GM19328 (cell line): ENCODE results near the gene NTM.

ENCODE experiments used
- ATAC-seq: cut with Tn5 transposase; IDR thresholded peaks from one replicate; pipeline ENCODE4 v1.9.1; 2021; ENCODE audit warnings: mild to moderate bottlenecking, moderate library complexity; ENCODE audit not compliant: unreplicated experiment

The NTM gene

DNA sequence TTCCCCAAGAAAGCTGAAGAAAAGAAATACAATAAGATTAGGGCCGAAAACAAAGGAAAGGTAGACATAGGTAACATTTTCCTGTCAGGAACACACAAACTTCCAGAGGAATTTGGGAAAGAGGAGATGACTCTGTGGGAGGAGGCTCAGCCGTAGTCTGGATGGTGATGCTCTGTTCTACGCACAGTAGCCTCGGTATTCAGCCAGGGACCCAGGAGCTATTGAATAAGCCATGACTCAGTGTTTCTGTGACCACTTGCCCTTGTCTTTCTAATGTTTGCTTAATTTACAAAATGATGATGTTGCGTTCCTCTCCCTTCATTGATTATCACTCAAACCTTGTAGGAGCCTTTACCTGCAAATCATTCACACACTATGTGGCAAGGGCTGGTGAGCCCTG lies 745.0 kb downstream of the NTM start:
- no peak for ATAC-seq

DNA sequence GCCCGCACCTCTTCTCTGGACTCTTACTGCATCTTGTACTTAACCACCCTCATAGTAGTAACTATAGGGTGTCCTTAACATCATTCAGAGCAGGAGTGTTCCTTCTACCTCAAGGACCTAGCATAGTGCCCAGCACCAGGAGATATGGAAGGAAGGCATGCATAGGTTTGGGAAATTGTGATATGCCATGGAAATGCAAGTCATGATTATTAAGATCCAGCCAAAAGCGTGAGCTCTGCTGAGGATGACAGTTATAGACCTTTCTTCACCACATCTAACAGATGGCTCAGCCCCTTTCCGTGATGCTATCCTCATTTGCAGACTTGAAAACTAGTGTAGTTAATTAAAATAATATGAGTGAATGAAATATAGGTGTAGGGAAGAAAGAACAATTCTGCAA lies 746.1 kb downstream of the NTM start:
- no peak for ATAC-seq

DNA sequence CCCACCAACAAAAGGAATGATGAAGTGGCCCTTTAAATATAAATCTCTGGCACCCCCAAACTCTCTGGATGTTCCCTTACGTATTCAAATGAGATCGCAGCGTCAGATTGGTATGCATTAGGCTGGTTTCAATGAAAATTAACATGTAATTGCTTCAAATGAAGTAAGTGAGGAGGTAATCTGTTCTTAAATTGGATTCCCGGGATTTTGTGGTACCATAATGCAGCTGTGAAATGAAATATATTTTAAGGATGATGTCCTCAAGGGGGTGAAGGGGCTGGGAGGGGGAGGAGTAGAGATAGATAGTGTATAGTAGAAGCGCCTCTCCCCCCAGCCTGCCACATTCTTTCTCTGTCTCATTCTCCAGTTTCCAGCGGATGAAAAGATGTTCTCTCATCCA lies 748.2 kb downstream of the NTM start:
- no peak for ATAC-seq

DNA sequence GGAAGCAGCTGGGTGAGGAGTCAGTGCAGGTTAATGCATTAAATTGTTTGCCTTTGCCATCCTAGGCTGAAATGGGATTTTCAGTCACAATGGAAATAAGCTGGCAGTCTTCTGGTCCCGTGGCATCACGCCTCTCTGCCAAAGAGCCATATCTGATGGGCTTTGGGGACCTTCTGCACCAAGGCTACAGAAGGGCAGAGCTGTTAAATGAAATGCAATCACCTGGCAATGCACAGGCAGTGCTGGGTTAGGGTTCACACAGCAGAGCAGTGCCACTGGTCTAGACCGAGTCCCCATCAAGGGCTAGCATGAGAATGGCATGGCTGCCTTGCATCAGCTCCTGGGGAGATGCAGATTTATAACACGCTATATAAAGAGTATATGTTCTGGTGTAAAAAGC lies 749.2 kb downstream of the NTM start:
- ATAC-seq = no peak

DNA sequence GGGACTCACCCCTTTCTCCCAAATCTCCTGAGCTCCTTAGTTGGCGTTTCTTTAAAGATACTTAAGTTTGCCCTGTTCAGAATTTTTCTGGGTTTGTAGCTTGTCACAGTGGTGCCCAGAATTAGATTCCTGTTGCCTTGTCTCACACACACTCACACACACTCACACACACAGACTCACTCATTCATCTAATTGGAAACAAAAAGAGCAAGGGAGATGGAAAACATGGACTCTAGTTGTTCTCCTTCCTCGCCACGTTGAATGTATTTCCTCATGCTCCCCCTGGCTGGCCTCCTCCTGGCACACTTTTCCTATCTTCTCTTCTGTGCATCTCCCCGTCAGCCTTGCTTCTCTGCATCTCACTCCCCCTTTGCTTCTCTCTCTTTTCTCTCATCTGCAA lies 752.3 kb downstream of the NTM start:
- no peak for ATAC-seq

DNA sequence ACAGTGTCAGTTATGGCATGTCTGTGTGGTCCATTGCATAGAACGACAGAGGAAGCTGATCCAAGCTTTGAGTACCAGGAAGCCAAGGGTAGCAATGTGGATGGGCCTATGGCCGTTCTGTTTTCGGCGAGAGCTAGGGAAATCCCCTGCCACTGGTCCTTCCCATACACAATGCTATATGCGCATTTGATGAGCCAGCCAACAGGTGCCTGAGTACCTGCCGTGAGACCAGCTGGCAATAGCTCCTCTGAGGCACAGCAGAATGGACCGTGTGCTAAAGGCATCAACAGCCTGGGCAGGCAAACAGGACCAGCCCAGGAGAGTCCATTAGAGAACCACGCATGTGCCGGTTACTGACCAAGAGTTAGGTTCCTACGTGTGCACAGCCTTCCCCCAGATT lies 753.0 kb downstream of the NTM start:
- no peak for ATAC-seq

DNA sequence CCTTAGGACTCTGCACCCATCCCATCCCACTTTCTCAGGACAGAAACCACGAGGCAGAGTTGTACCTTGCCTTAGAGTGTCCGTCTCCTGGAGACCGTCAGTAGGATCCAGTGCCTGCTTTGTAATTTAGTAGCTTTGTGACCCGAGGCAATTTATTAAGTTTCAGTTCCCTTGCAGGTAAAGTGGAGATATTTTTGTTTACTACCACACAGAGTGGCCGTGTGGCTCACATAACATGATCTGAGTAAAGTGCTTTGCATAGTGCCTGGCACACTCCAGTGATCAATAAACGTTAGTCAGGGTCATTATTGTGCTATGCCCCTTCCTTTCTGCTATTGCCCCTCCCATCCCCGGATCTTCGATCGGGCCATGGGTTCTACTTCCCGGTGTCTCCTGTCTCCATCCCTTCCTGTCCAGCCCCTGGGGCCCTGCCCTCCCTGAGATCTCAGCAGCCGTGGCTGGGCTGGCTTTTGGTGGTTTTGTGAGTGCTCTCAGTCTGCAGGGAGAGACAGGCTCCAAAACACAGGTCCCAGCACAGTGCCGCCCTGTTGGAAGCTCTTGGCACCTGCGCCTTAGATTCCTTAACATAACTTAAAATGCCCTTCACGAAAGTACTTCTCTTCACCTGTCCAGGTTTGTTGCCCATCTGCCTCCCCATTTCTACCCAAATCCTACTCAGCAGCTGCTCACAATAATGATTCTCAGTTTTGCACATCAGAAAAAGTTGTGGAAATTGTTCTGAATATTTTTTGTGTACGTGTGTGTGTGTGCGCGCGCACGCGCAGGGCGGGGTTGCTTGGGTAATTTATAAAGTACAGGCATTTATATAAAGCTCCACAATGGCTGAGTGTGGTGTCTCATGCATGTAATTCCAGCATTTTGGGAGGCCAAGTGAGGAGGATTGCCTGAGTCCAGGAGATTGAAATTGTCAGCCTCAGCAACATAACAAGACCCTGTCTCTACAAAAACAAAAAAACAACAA lies 753.7 kb downstream of the NTM start:
- ATAC-seq = peak; percentile 61

DNA sequence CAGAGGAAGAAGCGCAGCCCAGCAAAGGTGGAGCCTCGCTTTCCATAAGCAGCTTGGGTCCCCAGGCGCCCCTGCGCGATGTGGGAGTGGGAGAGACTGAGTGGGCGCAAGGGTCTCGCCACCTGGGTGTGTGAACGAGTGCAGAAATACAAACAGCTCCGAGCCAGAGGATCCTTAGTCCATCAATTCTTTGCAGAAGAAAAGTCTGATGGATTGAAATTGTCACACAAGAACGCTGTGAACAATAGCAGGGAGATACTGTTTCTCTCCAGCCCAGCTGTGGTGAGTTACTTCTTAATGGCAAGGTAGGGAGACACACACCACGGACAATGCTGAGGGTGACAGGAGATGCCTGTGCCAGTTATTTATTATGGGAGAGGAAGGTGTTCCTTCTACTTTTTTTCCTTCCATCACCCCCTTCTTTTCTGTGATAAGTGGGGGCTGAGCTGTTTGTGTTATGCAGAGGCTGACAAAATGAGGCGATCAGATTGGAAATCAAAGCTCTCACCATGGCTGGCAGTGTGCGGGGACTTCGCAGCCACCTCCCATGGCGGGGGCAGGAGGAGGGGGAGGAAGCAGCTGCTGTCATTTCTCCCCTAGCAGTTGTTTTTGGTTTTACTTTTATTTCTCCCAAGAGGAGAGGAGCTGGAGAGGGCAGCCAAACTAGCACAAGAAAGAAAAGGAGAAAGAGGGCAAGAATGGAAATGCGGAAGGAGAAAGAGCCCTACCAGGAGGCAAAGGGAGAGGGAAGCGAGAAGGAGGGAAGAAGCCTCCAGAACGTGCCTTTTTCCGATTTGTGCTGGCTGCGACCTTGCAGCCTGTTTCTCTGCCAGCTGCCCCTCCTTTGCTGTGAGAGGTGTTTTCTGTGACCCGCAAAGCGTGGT lies 755.8 kb downstream of the NTM start:
- ATAC-seq = no peak

DNA sequence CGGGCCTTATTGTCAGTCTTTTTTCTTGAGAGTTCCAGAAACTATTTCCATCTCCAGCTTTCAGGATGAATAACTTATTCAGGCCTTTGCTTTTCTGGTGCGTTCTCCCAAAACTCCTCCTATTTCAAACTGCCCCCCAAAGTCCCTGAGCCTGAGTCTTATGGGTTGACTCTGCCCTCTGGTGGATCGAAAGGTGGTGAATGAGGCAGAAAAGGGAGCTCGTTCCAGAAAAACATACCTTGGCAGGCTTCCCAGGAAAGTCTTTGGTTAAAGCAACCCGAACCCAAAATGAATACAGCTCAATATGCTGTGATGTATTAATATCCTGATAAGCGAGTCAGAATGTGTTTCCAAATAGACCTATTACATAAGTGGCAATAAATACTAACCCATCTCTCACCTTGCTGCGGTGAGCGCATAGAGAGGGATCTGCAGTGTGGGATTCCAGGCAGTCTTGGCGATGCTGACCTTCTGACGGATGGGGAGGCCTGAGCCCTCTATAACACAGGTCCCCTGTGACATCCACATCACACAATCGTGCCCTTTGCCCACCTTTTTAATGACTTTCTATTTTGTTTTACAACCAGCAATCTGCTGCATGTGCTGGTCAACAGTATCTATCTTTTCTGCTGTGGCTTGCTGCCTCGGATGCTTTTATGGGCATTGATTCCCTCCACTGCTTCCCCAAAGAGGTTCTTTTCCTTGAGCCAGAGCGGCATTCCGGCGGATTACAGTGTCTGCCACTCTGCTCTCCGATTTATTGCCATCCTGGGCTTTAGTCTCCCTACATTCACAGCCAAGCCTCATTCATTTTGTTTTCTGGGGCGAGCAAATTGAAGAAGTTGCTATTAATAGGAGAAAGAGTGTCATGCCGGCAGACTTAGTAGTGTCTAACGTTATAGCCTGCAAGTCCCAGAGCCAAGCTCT lies 756.8 kb downstream of the NTM start:
- ATAC-seq = no peak

DNA sequence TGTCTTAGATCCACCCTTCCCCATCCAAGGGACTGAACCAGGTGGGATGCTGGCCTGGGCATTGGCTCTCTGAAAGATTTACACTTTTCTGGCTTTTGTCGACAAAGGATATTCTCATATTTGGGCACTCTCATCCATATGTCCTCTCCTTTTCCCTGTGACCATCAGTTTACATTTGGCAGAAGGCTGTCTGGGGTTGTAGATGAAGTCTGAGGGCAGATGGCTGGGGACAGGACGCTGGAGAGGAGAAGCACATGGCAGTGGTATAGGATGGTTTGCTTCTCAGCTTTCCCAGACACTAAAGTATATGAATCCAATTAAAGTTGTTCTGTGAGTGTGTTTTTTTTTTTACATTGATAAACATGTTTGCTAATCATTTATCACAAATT lies 757.5 kb downstream of the NTM start:
- ATAC-seq = no peak

DNA sequence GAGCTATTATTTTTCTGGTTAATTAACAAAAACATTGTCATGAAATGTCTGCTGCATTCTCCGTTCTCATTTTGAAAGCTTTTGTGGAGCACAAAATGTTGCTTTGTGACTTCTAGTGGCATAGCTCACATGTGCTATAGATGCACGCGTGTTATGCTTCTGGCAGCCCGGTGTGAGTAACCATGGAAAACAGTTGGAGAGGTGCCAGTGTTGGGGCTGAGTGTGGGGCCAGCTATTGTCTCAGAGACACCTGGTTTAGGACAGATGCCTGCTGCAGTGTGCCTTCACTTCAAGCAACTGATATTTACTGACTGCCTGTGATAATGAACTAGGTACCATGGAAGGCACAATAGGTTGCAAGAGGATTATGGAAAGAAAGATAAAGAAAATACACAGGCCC lies 760.6 kb downstream of the NTM start:
- ATAC-seq = no peak

DNA sequence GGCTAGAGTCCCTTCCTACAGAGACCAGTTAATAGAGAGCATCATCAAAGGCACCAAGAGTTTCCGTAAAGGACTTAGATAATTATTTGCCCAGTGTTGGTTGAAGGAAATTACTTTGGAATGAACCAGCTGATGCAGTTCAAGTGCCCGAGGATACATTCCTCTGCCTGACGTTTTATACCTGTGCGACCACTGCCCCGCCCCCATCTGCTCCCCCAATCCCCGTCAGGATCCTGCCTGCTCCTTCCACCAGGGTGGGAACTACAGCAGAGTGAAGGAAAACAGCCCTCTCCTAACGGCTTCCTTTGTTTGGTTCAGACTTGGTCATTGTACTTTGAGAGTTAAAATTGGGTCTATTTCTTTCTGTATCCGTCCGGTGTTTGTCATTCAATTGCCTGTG lies 761.5 kb downstream of the NTM start:
- ATAC-seq = no peak

DNA sequence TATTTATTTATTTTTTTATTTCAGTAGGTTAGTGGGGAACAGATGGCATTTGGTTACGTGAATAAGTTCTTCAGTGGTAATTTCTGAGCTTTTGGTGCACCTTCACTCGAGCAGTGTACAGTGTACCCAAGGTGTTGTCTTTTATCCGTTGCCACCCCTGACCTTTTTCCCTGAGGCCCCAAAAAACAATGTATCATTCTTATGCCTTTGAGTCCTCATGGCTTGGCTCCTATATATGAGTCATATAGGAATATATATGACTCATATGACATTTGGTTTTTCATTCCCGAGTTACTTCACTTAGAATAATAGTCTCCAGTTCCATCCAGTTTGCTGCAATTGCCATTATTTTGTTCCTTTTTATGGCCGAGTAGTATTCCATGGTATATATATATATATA lies 763.9 kb downstream of the NTM start:
- ATAC-seq = no peak

DNA sequence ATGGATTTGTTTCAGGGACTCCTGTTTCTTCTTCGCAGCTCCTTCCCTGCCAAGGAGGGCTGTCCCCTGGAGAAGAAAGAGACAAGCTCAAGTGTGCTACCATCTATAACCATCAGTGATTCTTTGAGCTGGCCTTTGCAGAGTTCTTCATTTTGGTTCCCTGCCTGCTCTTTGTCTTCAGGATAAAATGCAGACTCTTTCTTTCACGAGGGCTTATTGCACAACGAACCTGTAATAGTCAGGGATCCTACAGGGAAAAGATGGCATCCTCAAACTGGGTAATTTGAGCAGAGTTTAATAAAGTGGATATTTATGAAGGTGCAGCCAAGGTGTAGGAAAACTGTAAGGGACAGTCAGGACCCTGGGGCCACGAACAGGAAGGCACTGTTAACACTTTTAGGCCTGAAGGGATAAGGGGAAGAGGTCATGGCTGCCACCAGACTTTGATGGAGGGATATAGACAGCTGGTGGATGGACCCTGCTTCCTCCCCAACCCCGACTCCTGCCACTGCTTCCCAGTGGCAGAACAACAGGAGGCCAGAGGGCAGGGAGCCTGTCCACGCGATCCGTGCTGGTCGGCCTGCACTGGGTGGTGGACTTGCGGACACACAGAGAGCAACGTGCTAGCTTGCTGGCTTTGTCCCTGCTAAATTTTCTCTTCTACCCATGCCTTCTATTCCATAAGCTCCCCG lies 767.0 kb downstream of the NTM start:
- no peak for ATAC-seq

DNA sequence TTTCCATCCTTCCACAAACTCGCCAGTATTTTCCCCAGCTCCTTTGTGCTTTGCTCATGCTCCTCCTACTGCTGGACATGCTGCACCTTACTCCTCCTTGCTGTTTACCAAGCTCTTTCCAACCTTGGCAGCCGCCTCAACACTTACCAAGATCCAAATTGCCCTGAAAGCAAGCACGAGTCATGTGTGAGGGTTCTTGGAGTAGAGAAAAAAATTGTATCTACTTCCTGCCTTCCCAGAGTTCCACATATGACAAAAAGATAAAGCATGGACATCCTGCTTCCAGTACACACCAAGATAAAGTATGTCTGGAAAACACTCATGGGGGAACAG lies 767.5 kb downstream of the NTM start:
- ATAC-seq = no peak

DNA sequence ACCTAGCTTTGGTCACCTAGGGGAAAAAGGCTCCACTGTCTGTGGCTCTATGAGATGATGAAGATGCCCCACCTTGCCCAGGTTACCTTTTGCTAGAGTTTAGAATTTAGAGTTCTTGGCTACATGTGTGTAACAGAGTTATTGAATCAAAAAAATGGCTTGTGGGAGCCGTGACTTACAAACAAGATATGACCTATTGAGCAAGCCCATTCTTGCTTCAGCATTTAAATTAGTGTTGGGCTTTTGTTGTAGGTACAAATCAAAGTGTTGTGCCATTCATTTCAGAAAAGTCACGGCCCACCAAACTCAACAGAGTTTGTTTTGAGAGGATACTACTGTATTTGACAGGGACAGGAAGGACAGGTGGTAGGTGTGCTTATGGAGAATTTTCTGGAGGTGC lies 768.8 kb downstream of the NTM start:
- ATAC-seq = no peak

DNA sequence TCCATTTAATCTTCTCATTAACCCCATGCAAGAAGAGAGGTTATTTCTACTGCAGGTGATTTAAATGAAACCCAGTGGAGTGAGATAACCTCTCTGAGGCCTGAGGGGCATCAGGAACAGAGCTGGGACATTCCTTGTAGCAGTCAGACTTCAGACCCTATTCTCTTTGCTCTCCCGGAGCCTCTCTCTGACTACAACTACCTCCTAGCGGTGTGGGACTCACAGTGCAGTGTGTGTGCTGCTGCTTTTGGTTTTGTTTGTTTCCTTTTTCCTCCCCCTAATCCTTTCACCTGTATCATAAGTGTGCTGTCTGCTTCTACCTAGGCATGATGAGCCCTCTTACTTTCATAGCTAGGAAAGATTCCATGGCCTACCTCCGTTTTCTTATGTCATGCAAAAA lies 769.6 kb downstream of the NTM start:
- no peak for ATAC-seq

DNA sequence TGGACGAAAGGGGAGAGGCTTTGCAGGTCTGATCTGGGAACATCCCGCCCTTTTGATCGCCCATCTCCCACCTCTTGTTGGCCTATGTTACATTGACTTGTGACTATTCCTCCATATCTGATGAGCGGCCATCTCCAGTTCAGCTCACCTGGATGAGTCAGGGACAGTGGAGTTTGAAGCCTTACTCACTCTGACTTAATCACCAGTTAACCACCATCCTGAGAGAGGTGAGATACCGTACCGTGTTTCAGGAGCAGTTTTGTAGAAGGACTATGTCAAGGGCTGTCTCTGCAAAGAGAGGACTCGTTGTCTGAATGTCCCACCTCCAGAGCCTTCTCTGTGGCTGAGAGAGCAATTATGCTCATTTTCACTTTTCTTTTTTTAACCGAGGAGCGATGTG lies 771.7 kb downstream of the NTM start:
- no peak for ATAC-seq

DNA sequence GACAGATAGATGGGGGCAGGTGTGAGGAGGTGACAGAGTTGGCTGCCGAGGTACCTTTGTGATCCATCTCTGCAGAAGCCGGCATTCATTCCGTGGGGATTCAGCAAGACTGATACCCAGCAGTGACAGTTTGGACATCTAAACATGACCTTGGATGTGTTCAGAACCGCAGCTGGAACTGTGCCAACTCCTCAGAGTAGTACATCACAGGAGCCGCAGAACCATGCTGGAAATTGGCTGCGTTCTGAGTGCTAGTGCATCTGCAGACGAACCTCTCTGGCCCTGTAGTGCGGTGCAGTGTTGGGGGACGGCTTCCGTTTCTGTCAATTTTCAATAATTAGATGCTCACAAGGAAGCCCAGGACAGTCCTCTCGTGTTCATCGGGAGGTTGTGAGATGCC lies 772.1 kb downstream of the NTM start:
- no peak for ATAC-seq

DNA sequence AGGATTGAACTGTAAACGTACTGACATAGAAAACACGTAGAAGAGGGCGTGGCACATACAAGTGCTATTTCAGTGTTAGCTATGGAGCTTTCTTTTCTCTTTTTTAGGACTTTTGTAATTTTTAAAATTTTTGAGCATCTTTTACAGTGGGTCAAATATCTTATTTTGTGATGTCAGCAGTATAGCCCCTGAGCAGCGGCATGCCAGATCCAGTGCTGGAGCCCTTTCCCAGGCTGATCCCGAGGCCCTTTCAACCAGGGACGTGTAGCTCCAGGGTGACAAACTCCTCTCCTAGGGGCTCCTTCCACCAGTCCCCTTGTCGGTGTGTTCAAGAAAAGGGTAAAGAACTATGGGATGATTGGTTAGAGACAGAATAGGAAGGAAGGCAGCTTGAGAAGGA lies 777.0 kb downstream of the NTM start:
- no peak for ATAC-seq
